Right lobe of liver (tissue), 4 donors: Measurements from ENCODE around the gene COX4I1.

Source experiments
- POLR2A ChIP-seq: fragments of 450-650 bp; IDR thresholded peaks from one replicate; pipeline ENCODE4 v1.6.1; 2017; ENCODE audit warnings: antibody characterized with exemption, mild to moderate bottlenecking
- TF ChIP-seq, protein P1 (sequence below), 4 donors: fragments of 200-600 bp in 3 of 4; fragments of 450-650 bp in 1 of 4; IDR thresholded peaks; one replicate each; pipeline versions ENCODE4 v1.5.1 to v1.8.0; 2016 to 2022; ENCODE audit warnings: antibody characterized with exemption in 4 of 4, mild to moderate bottlenecking in 2 of 4
- donor health status: DM: no; HTN: no; CAD: no.
- donor health status: DM: no; HTN: no; CAD: no.
- donor health status: DM: no; HTN: yes; CAD: no.

DNA sequence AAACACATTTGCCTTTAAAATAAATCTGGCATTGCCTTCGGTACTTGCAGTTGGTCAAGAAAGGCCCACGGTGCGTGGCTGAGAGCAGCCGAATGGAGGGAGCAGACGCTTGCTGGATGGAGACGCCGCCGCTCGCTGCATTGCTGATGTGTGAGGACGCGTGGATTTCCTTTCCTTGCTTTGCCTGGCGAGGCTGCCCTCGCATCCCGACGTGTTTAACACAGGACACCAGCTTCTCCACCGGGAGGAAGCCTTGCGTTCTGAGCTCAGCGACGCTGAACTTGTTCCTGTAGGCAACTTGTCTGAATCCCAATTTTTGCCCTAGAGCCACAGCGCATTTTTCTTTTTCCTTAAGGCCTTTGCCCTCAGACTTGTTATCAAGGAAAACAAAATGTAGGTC is 45.8 kb downstream of the COX4I1 start:
- TF ChIP-seq, protein P1, sequence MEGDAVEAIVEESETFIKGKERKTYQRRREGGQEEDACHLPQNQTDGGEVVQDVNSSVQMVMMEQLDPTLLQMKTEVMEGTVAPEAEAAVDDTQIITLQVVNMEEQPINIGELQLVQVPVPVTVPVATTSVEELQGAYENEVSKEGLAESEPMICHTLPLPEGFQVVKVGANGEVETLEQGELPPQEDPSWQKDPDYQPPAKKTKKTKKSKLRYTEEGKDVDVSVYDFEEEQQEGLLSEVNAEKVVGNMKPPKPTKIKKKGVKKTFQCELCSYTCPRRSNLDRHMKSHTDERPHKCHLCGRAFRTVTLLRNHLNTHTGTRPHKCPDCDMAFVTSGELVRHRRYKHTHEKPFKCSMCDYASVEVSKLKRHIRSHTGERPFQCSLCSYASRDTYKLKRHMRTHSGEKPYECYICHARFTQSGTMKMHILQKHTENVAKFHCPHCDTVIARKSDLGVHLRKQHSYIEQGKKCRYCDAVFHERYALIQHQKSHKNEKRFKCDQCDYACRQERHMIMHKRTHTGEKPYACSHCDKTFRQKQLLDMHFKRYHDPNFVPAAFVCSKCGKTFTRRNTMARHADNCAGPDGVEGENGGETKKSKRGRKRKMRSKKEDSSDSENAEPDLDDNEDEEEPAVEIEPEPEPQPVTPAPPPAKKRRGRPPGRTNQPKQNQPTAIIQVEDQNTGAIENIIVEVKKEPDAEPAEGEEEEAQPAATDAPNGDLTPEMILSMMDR (IDR thresholded peaks at IDR 0.05), result no peak
- TF ChIP-seq POLR2A, result no peak
